Activated CD4-positive, alpha-beta T cell treated with anti-CD3 and anti-CD28 coated beads, Interleukin-2, amount 10 ng/mL, durations not matched to agents 24 days and 14 days (primary cell): ENCODE data around the gene CCDC183. TPM values are rescaled to one million over a fixed set of nuclear protein-coding genes. Genes with fewer than 3 reads are reported as not detected.
A peak's percentile ranks its signal among the peaks of the same experiment; 100 is the strongest.
"Not testable (repeated sequence)": the region's sequence is repeated elsewhere in the genome, so short reads cannot be mapped to it uniquely, and the experiment has no call there.

Source experiments
- DNase-seq: peaks from one replicate; pipeline ENCODE4 v3.0.0; 2022
- H3K27ac Mint-ChIP-seq: one replicate; pipeline ENCODE4 v1.8.0; 2022; ENCODE audit warnings: mild to moderate bottlenecking, mixed read lengths
- H3K27me3 Mint-ChIP-seq: one replicate; pipeline ENCODE4 v1.8.0; 2022; ENCODE audit warnings: mixed read lengths
- H3K36me3 Mint-ChIP-seq: one replicate; pipeline ENCODE4 v1.8.0; 2022; ENCODE audit warnings: low read depth, mild to moderate bottlenecking, mixed read lengths
- H3K4me1 Mint-ChIP-seq: one replicate; pipeline ENCODE4 v1.8.0; 2021; ENCODE audit warnings: mixed read lengths
- H3K4me3 Mint-ChIP-seq: one replicate; pipeline ENCODE4 v1.8.0; 2022; ENCODE audit warnings: mild to moderate bottlenecking, moderate library complexity, mixed read lengths
- H3K9me3 Mint-ChIP-seq: one replicate; pipeline ENCODE4 v1.8.0; 2021; ENCODE audit warnings: mixed read lengths
- intact Hi-C: fragments of 100-400 bp; cut with micrococcal nuclease; formaldehyde crosslinking; loops from one replicate; pipeline ENCODE4 v1.15.1; 2023
- total RNA-seq: library from RNA; stranded (reverse); gene quantifications from 2 replicates; pipeline ENCODE4 v1.2.3, GENCODE V29; 2022

Gene CCDC183
- total RNA-seq, 1 donor from 2014 or later: 0.42 TPM

DNA sequence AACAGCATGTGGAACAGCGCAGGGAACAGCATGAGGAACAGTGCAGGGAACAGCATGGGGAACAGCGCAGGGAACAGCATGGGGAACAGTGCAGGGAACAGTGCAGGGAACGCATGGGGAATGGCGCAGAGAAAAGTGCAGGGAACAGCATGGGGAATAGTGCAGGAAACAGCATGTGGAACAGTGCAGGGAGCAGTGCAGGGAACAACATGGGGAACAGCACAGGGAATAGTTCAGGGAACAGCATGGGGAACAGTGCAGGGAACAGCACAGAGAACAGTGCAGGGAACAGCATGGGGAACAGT lies 40.1 kb upstream of the CCDC183 start:
- intact Hi-C loops: no loop called here
- Mint-ChIP-seq H3K4me1 (peaks cover 3% of the 10 kb centered on the region), H3K9me3 (peaks cover 18% of the 10 kb centered on the region), H3K27me3 (peaks cover 1% of the 10 kb centered on the region), H3K36me3 (peaks cover 5% of the 10 kb centered on the region), H3K27ac (no peak overlapping the region), H3K4me3 (no peak overlapping the region)
- DNase-seq: no peak

DNA sequence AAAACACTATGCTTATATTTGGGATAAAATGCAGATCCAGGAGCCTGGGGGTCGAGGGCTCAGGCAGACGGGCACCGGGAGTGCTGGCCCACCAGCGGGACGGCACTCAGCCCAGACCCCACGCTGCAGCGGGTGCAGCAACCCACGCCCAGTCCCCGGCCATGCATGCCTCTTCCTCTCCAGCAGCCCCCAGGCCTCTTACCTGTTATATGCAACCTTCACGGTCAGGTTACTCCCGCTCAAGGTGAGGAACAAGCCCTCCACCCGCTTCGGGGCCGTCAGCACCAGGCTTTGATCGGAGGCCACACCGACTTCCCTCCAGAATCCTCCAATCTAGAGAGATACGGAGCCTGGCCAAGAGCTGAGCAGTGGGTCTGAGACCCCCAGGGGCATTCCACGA lies 39.3 kb upstream of the CCDC183 start:
- no peak overlapping the region for H3K4me3 Mint-ChIP-seq
- H3K27ac Mint-ChIP-seq: no peak overlapping the region
- peaks cover 2% of the 10 kb centered on the region for H3K4me1 Mint-ChIP-seq
- peaks cover 15% of the 10 kb centered on the region for H3K9me3 Mint-ChIP-seq
- DNase-seq: no peak
- intact Hi-C loops: no loop called here
- peaks cover 1% of the 10 kb centered on the region for H3K27me3 Mint-ChIP-seq
- peaks cover 5% of the 10 kb centered on the region for H3K36me3 Mint-ChIP-seq

DNA sequence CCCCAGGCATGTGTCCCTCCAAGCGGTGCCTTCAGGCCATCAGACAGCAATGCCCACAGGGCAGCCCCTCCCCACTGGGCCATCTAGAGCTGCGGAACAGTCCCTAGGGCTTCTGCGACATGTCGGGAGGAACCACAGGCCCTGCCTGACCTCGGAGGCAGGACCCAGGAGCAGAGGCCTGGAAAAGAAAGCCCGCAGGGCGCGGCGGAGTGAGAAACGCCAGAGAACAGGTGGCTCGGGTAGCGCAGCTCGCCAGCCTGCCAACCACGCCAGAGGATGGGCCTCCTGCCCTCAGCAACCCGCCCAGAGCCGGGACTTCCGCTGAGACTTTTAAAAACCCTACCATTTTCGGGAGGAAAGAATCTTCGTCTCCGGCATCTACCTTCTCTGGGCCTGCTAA lies 38.8 kb upstream of the CCDC183 start:
- Mint-ChIP-seq H3K9me3 (peaks cover 11% of the 10 kb centered on the region), H3K36me3 (peaks cover 2% of the 10 kb centered on the region), H3K4me1 (peaks cover 2% of the 10 kb centered on the region), H3K27me3 (peaks cover 1% of the 10 kb centered on the region), H3K4me3 (no peak overlapping the region), H3K27ac (no peak overlapping the region)
- intact Hi-C loops: no loop called here
- DNase-seq: no peak

DNA sequence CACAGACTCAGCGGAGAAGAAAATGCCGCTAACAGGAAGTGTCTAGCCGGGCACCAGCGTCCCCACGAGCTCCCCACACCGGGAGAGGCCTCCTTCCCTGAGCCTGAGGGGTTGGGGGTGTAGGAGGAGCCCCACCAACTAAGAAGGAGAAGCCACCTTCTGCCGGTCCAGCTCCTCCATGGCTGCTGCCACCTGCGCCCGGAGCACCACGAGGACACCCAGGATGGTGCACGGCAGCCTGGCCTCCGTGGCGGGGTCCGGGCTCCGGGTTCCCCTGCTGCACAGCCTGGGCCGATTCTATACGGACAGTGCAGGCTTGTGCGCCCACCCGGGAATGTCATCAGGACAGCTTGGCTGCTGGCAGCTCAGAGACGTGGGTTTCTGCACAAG lies 38.4 kb upstream of the CCDC183 start:
- Mint-ChIP-seq H3K4me3 (no peak overlapping the region), H3K9me3 (peaks cover 6% of the 10 kb centered on the region), H3K4me1 (peaks cover 2% of the 10 kb centered on the region), H3K27me3 (no peaks in the 10 kb centered on the region), H3K27ac (no peak overlapping the region), H3K36me3 (no peaks in the 10 kb centered on the region)
- DNase-seq: no peak
- intact Hi-C loops: no loop called here

GRCh38 chr9:136759001-136759400 lies 37.1 kb upstream of the CCDC183 start:
- H3K36me3 Mint-ChIP-seq: no peaks in the 10 kb centered on the region
- DNase-seq: no peak
- intact Hi-C loops: no loop called here
- no peak overlapping the region for H3K4me3 Mint-ChIP-seq
- H3K27me3 Mint-ChIP-seq: peaks cover 1% of the 10 kb centered on the region
- no peak overlapping the region for H3K27ac Mint-ChIP-seq
- H3K4me1 Mint-ChIP-seq: peaks cover 2% of the 10 kb centered on the region
- H3K9me3 Mint-ChIP-seq: peaks cover 4% of the 10 kb centered on the region

GRCh38 chr9:136759436-136760325 lies 36.5 kb upstream of the CCDC183 start:
- H3K9me3 Mint-ChIP-seq: peaks cover 4% of the 10 kb centered on the region
- no peak overlapping the region for H3K27ac Mint-ChIP-seq
- no peaks in the 10 kb centered on the region for H3K36me3 Mint-ChIP-seq
- no peak for DNase-seq
- H3K4me3 Mint-ChIP-seq: no peak overlapping the region
- intact Hi-C loops: no loop called here
- peaks cover 1% of the 10 kb centered on the region for H3K27me3 Mint-ChIP-seq
- H3K4me1 Mint-ChIP-seq: peaks cover 2% of the 10 kb centered on the region

DNA sequence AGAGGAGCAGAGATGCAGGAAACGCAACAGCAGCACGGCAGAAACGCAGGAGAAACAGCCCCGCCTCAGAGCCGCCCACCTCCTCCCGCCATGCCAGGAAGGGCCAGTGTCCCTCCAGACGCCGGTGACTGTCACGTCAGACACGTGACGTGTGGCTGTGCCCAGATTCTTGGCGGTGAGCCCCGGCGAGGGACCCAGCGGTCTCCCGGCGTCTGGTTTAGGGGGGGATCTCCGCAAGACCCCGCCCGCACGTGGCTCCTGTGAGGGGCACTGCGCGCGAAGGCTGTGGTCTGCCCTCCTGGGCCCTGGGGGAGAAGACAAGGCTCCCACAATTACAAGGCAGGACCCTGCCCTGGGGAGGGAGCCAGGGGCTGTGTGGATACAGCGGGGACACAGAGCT lies 35.7 kb upstream of the CCDC183 start:
- H3K27ac Mint-ChIP-seq: no peak overlapping the region
- peaks cover 3% of the 10 kb centered on the region for H3K9me3 Mint-ChIP-seq
- no peak for DNase-seq
- peaks cover 2% of the 10 kb centered on the region for H3K4me1 Mint-ChIP-seq
- H3K27me3 Mint-ChIP-seq: peaks cover 1% of the 10 kb centered on the region
- H3K36me3 Mint-ChIP-seq: no peaks in the 10 kb centered on the region
- H3K4me3 Mint-ChIP-seq: no peak overlapping the region
- intact Hi-C loops: no loop called here

GRCh38 chr9:136760834-136761544 lies 35.1 kb upstream of the CCDC183 start:
- intact Hi-C loops, H3K27ac Mint-ChIP-seq, H3K4me1 Mint-ChIP-seq, H3K4me3 Mint-ChIP-seq, H3K9me3 Mint-ChIP-seq, H3K36me3 Mint-ChIP-seq, H3K27me3 Mint-ChIP-seq: not testable (repeated sequence)
- DNase-seq: peak; percentile 73

DNA sequence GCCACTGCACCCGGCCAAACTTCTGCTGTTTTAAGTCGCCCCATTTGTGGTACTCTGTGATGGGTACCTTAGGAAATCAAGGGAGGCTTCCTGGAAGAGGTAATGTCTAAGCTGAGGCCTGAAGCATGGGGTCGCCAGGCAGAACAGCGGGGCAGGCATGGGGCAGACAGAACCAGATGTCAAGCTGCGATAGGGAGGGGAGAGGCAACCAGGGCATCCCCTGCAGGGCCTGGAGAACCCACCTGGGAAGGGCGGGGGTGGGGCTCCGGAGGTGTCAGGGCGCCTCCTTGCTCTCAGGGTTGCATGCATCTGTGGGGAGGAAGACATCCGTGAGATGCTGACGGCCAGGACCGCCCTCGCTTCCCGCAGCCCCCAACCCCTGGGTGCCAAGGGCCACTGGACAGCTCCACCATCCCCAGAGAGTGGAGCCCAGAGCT lies 34.6 kb upstream of the CCDC183 start:
- peaks cover 1% of the 10 kb centered on the region for H3K27me3 Mint-ChIP-seq
- H3K36me3 Mint-ChIP-seq: no peaks in the 10 kb centered on the region
- H3K4me1 Mint-ChIP-seq: peaks cover 2% of the 10 kb centered on the region
- H3K27ac Mint-ChIP-seq: no peak overlapping the region
- intact Hi-C loops: no loop called here
- DNase-seq: no peak
- H3K4me3 Mint-ChIP-seq: no peak overlapping the region
- H3K9me3 Mint-ChIP-seq: no peaks in the 10 kb centered on the region

DNA sequence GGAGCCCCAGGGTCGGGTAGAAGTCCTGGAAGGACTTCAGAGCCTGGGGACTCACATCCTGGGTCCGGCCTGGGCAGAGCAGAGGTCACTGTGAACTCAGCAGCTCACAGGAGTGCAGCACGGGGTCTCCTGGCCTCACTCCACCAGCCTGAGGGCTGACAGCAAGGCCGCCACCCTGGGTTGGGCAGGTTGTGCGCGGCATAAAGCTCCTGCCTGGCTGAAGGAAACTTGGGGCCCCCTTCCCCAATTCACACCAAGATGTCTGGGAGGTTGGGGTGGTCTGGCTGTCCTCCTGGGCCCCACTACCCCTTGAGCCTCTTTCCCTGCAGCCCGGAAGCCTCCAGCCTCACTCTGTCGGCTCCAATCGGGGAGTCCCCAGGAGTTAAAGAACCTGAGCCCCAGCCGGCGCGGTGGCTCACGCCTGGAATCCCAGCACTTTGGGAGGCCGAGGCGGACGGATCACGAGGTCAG lies 33.9 kb upstream of the CCDC183 start:
- H3K4me1 Mint-ChIP-seq: peaks cover 8% of the 10 kb centered on the region
- intact Hi-C loops: no loop called here
- H3K4me3 Mint-ChIP-seq: no peak overlapping the region
- DNase-seq: no peak
- H3K27ac Mint-ChIP-seq: no peak overlapping the region
- H3K9me3 Mint-ChIP-seq: no peaks in the 10 kb centered on the region
- H3K27me3 Mint-ChIP-seq: peaks cover 6% of the 10 kb centered on the region
- H3K36me3 Mint-ChIP-seq: no peaks in the 10 kb centered on the region

DNA sequence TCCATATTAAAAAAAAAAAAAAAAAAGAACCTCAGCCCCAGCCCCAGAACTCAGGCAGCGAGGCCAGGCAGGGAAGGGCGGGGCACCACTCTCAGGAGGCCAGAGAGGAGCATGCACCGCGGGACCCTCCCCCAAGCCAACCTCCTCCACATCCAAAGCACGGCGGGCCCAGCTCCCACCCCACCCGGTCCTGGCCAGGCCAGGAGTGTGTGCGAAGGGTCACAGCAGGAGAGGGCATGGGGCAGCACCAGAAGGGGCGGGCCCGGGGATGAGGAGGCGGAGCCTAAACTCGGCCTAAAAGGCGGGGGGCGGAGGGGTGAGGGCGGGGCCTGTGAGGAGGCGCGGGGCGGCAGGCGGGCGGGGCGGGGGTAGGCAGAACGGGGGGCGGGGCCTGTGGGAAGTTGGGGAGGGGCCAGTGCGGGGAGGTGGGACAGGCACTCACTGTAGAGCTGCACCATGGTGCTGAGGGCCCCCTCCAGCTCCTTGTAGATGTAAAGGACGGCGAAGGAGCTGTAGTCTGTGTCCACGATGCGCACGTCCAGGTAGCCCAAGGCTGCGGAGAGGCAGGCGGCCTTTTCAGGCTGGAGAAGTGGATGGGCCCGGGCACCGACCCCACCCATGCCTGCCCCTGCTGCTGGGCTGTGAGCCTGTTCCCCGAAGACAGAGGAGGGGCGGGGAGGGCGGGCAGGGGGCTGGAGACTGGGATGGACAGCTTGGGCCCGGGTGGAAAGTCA lies 33.1 kb upstream of the CCDC183 start:
- Mint-ChIP-seq H3K36me3 (no peaks in the 10 kb centered on the region), H3K9me3 (no peaks in the 10 kb centered on the region), H3K27me3 (peaks cover 6% of the 10 kb centered on the region), H3K27ac (no peak overlapping the region), H3K4me3 (no peak overlapping the region), H3K4me1 (peaks cover 8% of the 10 kb centered on the region)
- DNase-seq: peak; percentile 83
- intact Hi-C loops: no loop called here

- Mint-ChIP-seq H3K4me3 (no peak overlapping the region), H3K4me1 (peaks cover 8% of the 10 kb centered on the region), H3K36me3 (no peaks in the 10 kb centered on the region), H3K27me3 (peaks cover 6% of the 10 kb centered on the region), H3K9me3 (no peaks in the 10 kb centered on the region), H3K27ac (no peak overlapping the region)
- DNase-seq: no peak
- intact Hi-C loops: no loop called here
These were observed 32.5 kb upstream of the CCDC183 start for GRCh38 chr9:136763649-136764035.

DNA sequence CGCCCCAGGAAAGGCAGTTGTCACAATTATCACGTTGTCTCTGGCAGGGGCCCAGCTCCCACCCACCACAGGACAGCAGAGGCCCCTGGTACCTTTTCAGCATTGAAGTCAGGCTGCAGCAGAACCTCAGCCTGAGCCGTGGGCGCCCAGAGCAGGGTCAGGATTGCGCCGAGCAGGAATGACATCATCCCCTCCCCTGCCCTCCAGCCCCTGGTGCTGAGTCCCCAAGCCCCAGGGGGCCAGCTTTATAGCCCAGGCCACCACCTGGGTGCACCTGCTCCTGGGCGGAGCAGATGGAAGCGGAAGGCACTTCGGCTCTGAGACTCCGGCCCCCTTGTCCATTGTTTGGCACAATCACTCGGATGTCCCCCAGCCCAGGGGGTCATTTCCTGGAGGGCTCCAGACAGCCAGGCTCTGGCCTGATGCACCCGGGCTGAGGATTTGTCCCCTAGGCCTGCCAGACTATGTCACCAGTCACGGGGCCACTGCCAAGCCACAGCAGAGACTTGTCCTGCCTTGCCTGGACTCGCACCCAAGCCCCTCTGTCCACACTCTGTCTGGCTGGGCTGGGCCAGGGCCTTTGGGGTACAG lies 31.7 kb upstream of the CCDC183 start, which contains the start of gene LCN15:
TSS of gene LCN15 (minus strand) at position 218 of the 591 bp plus-strand sequence. CDS start at position 188, 30 bp downstream.
- no peaks in the 10 kb centered on the region for H3K9me3 Mint-ChIP-seq
- DNase-seq: no peak
- peaks cover 8% of the 10 kb centered on the region for H3K4me1 Mint-ChIP-seq

More for the DNA sequence above, 31.7 kb upstream of the CCDC183 start, which contains the start of gene LCN15:
- Mint-ChIP-seq H3K4me3 (no peak within 1 kb of the TSS), H3K27ac (no peak within 1 kb of the TSS), H3K36me3 (no peaks in the 10 kb centered on the region), H3K27me3 (peaks cover 6% of the 10 kb centered on the region)
- intact Hi-C loops: no loop called here
